Jurkat, Clone E6-1 (cell line): ENCODE measurements around the gene GALNT3.

ENCODE experiments used
- DNase-seq: peaks from one replicate; pipeline ENCODE4 v3.0.0-alpha.2; 2011; ENCODE audit warnings: low read depth, low spot score
- H3K4me3 ChIP-seq: 2 replicates; pipeline ENCODE4 v1.5.1; 2011; ENCODE audit warnings: mild to moderate bottlenecking, low read length, control low read depth, moderate library complexity

GALNT3 gene

DNA sequence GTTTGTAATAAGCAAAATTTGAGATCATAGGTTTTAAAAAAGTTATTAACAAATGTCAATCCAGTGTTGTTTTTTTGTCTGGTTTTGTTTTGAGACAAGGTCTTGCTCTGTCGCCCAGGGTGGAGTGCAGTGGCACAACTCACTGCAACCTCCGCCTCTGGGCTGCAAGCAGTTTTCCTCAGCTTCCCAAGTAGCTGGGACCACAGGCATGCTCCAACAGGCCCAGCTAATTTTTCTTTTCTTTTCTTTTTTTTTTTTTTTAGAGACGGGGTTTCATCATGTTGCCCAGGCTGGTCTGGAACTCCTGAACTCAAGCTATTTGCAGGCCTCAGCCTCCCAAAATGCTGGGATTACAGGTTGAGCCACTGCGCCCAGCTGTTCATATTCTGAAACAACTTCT lies 31.3 kb downstream of the GALNT3 start:
- no peak for DNase-seq
- H3K4me3 ChIP-seq = no peak overlapping the region

DNA sequence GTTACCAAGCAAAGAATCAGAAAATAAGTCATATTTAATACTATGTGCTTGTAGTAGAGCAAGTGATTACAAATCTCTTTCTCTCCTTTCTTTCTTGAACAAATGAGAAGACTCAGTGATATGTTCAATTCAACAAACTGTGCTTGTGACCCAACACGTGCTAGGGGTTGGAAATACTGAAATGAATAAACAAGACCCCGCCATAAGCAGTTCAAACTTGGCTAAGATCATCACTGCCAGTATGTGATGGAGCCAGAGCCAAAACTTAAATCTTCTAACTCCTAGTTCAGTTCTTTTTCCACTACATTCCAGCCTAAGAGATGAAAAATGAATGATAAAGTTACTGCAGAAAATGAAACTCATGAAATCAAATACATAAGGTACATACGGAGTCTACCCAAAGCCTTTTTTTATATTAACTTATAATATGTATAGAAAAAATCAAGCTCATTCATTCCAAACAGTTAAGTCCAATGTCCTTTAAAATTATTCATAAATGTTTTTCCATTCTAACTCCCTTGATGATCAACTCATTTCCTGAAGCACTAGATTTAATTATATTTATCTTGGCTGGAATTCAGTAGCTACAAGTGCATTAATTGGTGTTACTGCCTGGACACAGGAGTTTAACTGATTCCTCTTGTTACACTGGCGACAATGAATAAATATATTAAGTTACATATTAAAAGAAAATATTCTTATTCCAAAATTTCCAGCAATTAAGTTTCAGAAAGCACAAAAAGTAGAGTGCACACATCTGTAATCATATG lies 36.0 kb downstream of the GALNT3 start:
- no peak overlapping the region for H3K4me3 ChIP-seq
- DNase-seq = no peak

DNA sequence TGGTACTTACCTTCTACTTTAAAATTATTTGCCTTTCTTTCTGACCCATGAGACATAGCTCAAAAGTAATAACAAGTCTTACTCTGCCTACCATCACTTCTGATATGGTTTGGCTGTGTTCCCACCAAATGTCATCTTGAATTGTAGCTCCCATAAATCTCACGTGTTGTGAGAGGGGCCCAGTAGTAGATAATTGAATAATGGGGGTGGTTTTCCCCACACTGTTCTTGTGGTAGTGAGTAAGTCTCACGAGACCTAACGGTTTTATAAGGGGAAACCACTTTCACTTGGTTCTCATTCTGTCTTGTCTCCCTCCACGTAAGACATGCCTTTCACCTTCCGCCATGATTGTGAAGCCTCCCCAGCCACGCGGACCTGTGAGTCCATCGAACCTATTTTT lies 47.5 kb downstream of the GALNT3 start:
- no peak overlapping the region for H3K4me3 ChIP-seq
- DNase-seq = no peak

DNA sequence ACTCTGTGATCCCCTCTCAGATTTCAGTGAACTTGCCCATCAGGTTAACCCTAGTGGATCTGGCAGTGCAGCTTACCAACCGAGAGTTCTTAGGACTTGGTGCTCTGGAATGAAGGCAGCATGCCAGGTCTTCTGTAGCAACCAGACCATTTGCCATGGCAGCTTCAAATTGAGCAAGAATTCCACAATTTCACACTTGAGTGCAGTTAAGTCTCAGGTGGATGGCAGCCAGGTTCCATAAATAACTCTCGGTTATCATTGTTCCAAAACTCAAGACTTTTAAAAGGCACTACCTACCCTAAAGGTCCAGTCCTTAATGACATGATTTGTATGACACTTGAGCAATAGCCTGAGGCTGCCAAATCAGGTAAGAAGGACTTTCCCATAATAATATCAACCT lies 48.1 kb downstream of the GALNT3 start:
- no peak overlapping the region for H3K4me3 ChIP-seq
- no peak for DNase-seq

DNA sequence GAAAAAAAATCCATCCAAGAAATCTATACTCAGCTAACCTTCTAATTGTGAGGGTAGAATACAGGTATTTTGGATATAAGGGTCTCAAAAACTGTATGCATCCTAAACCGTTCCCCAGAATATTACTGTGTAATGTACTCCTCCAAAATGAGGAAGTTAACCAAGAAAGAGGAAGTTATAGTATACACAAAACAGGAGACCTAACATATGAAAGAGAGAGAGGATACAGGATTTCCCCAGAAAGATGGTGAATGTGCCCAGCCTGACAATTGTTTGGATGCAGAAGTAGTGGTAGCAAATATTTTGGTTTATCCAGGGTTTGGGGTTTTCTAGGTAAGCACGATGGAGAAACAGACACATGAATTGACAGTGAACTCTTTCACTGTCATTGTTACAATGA lies 50.6 kb downstream of the GALNT3 start:
- no peak for DNase-seq
- H3K4me3 ChIP-seq = no peak overlapping the region

DNA sequence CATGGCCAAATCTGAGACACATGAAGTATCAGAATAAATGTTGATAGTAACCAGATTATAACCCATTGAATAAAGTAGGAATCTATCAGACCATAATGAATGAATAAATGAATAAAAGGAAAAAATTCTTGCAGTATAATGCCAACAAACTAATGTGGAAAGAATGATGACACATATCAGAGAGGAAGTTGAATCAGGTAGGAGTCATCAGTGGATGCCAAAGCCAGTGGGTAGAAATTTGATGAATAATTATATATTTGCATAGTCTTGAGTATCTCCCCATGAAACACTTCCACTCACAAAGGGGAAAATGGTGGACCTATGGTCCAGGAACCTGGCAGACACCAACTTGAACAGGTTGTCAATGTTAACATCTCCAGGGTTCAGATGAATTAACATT lies 68.6 kb downstream of the GALNT3 start:
- no peak for DNase-seq
- no peak overlapping the region for H3K4me3 ChIP-seq

DNA sequence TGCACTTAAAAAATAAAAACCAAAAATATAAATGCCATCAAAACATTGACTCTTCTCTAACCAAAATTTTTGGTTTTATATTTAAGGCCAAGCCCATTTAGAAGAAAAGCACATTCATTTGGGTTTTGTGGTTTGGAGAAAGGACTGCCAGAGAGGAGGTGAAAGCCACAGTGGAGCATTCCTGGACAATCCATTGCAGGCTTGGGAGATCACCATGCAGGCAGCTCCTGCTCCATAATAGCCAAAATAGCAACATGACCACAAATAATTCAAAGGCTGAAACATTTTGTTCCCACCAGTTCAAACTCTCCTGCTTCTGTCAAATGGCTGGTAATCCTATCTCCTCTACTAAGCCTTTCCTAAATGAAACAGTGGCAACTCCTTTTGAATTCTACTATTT lies 73.5 kb downstream of the GALNT3 start:
- no peak for DNase-seq
- no peak overlapping the region for H3K4me3 ChIP-seq

DNA sequence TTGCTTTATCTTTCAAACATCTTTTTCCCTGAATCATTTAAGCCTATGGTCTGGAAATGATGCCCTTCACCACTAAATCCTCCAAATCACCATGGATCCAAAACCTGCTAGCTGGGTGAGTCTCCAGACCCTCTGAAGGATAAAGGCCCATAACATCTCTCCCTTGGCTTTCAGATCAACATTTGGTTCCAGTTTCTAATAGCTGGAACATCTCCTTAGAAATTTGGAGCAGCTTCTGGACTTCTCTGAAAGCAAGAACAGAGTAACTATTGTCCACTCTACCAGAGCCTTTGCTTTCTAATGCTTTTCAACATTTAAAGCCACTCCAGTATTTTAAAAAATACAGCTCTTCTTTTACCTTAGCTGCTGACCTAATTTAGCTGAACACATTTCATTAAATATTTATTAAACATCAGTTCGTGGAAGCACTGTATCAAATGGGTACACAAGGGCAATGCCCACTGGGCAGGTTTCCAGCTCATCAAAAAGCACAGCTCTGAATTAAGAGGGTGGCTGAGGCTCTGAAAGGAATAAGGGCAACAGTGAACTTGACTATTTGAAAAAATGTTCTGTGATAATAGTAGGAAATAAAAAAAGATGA lies 75.3 kb downstream of the GALNT3 start:
- H3K4me3 ChIP-seq = no peak overlapping the region
- no peak for DNase-seq

DNA sequence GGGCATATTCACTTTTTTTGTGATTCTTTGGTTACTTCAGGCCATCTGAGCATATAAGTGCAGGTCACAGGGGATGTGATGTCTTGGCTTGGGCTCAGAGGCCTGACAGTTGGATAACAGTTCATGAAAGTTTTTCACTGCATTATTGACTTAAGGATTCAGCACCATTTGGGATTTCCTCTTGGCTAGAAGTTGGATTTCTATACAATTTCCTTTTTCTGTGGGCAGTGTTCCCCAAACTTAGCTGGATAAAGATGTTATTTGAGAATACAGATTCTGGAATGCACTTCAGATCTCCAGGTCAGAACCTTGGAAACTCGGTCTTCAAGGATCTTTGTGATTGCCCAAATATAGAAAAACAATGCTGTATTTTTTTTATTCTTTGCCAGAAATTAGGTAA lies 78.0 kb downstream of the GALNT3 start:
- no peak for DNase-seq
- H3K4me3 ChIP-seq = no peak overlapping the region

DNA sequence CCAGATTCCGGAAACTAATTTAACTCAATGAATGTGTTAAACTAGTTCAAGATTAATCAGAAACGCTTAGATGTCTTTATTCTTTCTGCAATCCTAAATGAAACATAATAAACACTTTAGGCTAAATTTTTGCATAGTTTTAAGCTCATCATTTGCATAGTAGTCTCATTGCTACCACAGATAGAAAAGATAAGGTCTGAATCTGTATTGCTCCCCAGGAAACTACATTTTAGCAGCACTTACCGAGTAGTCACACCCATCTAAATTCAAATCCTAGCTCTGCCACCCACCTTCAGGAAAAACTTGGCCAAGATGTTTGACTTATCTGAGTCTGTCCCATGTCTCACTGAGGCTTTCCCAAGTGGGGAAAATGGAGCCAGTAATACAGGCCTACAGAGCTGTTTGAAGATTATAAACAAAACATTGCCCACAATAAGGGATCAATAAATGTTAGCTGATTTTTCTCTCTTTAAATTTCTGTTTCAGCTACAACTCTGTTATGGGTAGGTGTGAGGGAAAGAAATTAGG lies 87.0 kb downstream of the GALNT3 start:
- no peak for DNase-seq
- no peak overlapping the region for H3K4me3 ChIP-seq

DNA sequence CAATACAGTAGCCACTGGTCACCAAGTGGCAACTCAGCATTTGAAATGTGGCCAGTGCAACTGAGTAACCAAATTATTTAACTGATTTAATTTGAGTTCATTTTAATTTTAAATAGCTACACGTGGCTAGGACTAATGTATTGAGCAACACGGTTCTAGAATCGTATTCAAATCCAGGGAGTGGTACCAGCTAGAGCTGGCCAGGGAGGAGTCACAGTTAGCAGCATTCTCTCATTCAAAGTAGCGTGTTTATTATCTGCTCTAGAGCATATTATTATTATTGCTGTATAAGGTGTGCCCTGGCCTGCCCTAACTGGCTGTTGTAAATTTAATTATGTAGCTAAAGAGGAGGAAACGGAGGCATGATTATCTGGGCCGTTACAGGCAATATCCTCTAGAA lies 92.9 kb downstream of the GALNT3 start:
- no peak for DNase-seq
- no peak overlapping the region for H3K4me3 ChIP-seq

DNA sequence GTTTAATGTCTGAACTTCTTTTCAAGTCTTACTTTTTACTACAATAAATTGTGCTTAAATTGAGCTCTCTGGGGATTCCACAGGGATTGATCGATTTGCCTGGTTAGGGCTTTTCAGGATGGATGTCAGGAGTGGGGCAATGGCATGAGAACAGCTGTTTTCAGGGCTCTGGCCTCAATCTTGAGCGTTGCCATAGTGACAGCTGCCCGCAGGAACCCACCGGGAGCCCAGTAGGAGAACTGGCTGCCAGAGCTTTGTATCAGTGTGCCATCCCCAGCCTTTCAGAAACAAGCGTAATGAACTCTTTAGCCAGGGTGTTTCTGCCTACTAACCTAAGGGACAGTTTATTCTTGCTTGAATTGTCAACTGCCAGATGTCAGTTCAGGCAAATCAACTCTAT lies 93.5 kb downstream of the GALNT3 start:
- DNase-seq = no peak
- H3K4me3 ChIP-seq = no peak overlapping the region

DNA sequence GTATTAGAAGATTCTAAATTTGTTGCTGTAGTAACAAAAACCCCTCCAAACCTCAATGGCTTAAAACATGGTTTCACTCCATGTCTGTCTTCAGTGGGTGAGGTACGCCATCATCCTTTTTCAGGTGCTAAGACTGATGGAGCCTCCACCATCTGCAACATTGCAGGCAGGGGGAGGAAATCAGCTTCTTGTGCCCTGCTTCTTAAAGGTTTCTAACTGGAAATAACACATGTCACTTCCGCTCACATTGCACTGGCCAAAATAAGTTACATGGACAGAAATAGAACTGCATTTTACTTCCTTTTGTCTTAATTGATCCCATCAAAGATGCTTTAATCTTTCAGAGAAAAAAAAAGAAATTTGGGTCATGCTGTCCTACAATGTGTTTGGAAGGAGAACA lies 94.1 kb downstream of the GALNT3 start:
- no peak for DNase-seq
- H3K4me3 ChIP-seq = no peak overlapping the region

DNA sequence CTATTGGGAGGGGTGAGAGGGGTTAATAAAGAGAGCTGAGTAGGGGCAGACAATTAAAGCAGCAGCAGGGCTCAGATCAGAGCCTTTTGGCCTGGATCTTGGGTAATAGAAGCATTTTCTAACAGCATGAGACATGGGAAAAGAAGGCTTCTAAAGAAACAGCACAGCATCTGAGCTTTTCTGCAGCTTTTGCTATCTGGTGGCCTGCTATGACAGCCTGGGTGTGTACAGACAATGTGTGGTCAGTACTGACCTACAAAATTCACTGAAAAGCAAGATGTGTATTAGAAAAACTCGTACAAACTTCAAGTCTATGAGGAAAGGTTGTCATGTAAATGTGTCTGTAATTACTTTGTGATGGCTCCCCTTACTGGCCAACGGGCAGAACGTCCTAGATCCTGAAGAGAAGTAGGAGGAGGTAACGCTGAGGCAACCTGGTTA lies 95.6 kb downstream of the GALNT3 start:
- DNase-seq = peak; percentile 24
- no peak overlapping the region for H3K4me3 ChIP-seq

DNA sequence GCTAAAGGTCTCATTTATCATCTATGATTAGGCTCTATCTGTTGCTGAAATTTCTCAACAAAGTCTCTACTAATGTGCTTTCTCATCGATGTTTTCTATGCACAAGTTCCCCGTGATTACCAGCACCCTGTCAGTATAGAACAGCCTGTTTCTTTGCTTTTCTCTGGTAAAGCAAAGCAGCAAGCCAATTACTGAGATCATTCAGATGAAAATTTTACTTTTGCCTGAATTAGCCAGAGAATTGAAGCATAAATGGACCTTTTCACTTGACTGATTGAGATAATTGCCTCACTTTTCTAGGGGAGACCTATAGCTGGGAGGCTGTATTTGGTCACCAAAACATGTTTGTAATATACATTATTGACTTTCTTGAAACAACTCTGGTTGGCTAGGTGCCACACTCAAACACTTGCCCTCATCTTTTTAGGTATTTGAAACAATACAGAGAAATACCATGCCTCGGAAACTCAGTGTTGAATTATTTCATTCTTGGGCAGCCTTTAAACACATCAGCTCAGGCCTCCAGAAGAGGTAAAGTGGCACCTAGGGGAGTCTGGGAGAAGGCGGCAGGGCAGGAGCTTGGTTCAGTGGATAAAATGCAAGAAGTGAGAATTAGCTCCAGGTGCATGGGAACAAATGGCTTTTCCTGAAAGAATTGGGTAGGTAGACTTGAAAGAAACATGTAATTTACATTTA lies 96.2 kb downstream of the GALNT3 start:
- no peak for DNase-seq
- H3K4me3 ChIP-seq = no peak overlapping the region
